Heart left ventricle (tissue), 13 donors: Measurements from ENCODE around the gene CNIH3.
A peak's percentile ranks its signal among the peaks of the same experiment; 100 is the strongest.

Experiments used
- POLR2A ChIP-seq, 2 donors: fragments of 450-650 bp; IDR thresholded peaks; one replicate each; pipeline ENCODE4 v1.6.1; 2017; ENCODE audit warnings: antibody characterized with exemption in 2 of 2, mild to moderate bottlenecking in 2 of 2, moderate library complexity in 2 of 2
- TF ChIP-seq, protein P1 (sequence below), 12 donors: fragments of 200-600 bp; sonication (generic) in 4 of 12; IDR thresholded peaks; one replicate each; pipeline versions ENCODE4 v1.5.0 to v1.8.0; 2018 to 2022; ENCODE audit warnings: antibody characterized with exemption in 12 of 12, mild to moderate bottlenecking in 5 of 12
- donor health status: ischemic (EF 13 %, LVEDD 7.1; RV severe dilation, severe dysfunction).
- donor health status: DM: no; HTN: yes; CAD: no.
- donor health status: DM: no; HTN: no; CAD: no.
- donor health status: ischemic (EF 25% LVEDD 6.9; RV normal size, moderate dysfunction).
- donor health status: ischemic (EF 25% LVEDD 5.7; RV mildly dilated, moderate dysfunction).
- donor health status: ischemic (EF 35%, LVEDD 5.7; RV mildly dilated, moderate dysfunction).
- donor health status: nonischemic (EF 11% LVEDD 7.7; RV severe dilation, severe dysfunction).
- donor health status: DM: yes; HTN: yes; CAD: no.
- donor health status: PGD.
- donor health status: ischemic (EF 29% LVEDD 5.4; RV normal size, mild dysfunction).
- donor health status: nonischemic (EF 23%, LVEDD 6.1; RV moderate dilation, normal function).

- TF ChIP-seq, protein P1, sequence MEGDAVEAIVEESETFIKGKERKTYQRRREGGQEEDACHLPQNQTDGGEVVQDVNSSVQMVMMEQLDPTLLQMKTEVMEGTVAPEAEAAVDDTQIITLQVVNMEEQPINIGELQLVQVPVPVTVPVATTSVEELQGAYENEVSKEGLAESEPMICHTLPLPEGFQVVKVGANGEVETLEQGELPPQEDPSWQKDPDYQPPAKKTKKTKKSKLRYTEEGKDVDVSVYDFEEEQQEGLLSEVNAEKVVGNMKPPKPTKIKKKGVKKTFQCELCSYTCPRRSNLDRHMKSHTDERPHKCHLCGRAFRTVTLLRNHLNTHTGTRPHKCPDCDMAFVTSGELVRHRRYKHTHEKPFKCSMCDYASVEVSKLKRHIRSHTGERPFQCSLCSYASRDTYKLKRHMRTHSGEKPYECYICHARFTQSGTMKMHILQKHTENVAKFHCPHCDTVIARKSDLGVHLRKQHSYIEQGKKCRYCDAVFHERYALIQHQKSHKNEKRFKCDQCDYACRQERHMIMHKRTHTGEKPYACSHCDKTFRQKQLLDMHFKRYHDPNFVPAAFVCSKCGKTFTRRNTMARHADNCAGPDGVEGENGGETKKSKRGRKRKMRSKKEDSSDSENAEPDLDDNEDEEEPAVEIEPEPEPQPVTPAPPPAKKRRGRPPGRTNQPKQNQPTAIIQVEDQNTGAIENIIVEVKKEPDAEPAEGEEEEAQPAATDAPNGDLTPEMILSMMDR (IDR thresholded peaks at IDR 0.05): peak in 1 of 12 donors; percentile 10
- no peak for TF ChIP-seq POLR2A (IDR thresholded peaks at IDR 0.05)
Measured at GRCh38 chr1:224733027-224733911, 117.2 kb downstream of the CNIH3 start.
